Ureter (tissue), 1 donor: ENCODE data around the gene BAMBI. TPM values are rescaled to one million over a fixed set of nuclear protein-coding genes. Genes with fewer than 3 reads are reported as not detected.
A peak's percentile ranks its signal among the peaks of the same experiment; 100 is the strongest.

ENCODE experiments used
- DNase-seq: peaks from one replicate; pipeline ENCODE4 v3.0.0-alpha.2; 2020; ENCODE audit warnings: low spot score
- total RNA-seq: library from RNA; stranded (reverse); gene quantifications from one replicate; pipeline ENCODE4 v1.2.4, GENCODE V29; 2023
- donor health status: DM: yes; HTN: yes; CAD: no.

The BAMBI gene
- total RNA-seq, 1 donor from 2014 or later: 54.8 TPM

- DNase-seq: no peak
Observed at GRCh38 chr10:28704464-28705161, 27.3 kb downstream of the BAMBI start.

GRCh38 chr10:28705472-28705871 lies 28.2 kb downstream of the BAMBI start:
- DNase-seq: no peak

DNA sequence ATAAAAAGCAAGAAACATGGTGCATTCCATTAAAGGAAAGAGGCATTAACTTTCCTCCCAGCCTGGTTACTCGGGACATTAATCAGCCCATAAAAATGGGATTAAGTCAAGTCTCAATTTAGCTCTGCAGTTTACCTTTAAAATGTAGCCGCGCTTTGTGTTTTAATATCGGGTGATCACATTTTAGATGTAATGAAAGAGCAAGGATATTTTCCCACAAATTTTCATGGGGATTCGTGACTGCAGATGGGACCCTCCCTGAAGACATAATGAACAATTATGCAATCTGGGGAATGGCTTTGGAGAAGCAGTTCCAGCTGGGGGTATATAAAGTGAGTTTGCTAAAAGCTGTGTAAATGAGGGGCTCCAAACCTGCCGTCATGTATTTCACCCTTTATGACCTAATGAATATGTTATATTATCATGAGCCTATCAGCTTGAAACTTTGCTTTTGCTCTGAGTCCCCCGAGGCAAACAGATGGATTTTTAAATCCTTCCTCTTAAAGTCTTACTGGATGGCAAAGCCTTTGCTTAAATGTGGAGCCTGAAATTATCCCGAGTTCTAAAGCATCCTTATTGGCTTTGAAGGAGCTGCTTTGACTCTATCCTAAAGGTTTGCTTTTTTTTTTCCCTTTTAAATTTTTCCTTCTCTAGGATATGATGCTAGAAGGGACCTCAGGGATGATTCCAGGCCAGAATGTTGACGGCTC lies 31.8 kb downstream of the BAMBI start:
- no peak for DNase-seq

GRCh38 chr10:28710202-28710886 lies 33.0 kb downstream of the BAMBI start:
- DNase-seq: no peak

DNA sequence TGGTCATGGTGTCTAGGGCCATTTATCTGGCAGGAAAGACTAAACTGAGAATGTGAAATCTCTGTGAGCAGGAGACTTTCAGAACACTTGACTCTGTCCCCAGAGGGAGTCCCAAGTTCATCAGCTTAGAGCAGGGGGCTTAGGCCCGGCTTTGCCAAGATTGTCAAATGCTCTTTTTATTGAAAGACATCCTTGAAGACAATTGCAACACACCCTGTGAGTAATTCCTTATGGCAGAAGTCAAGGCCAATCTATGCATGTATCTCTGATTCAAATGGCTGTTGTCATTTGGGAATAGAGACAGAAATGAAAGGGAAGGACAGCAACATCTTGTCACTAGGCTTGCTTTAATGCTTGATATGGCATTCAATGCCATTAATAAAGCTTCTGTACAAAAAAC lies 33.7 kb downstream of the BAMBI start:
- no peak for DNase-seq

DNA sequence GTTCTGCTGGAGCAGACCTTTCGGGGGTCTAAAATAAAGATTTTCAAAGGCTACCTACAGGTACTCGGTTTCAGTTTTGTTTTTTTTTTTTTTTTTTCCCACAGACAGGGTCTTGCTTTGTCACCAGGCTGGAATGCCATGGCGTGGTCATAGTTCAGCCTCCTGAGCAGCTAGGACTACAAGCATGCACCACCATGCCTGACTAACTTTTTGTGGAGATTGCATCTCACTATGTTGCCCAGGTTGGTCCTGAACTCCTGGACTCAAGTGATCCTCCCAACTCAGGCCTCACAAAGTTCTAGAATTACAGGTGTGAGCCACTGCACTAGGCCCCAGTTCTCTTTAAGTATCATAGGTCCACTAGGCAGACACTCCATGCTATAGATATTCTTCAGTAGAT lies 34.5 kb downstream of the BAMBI start:
- DNase-seq: no peak

GRCh38 chr10:28713626-28714352 lies 36.5 kb downstream of the BAMBI start:
- peak; percentile 45 for DNase-seq

GRCh38 chr10:28714401-28715053 lies 37.2 kb downstream of the BAMBI start:
- no peak for DNase-seq

- DNase-seq: no peak
Observed at GRCh38 chr10:28715246-28715645, 37.9 kb downstream of the BAMBI start.

GRCh38 chr10:28715757-28716156 lies 38.4 kb downstream of the BAMBI start:
- no peak for DNase-seq

- no peak for DNase-seq
Observed at GRCh38 chr10:28716748-28717147, 39.4 kb downstream of the BAMBI start.

- no peak for DNase-seq
Observed at GRCh38 chr10:28717656-28718201, 40.4 kb downstream of the BAMBI start.

GRCh38 chr10:28719789-28720436 lies 42.6 kb downstream of the BAMBI start:
- no peak for DNase-seq

- DNase-seq: no peak
Observed at GRCh38 chr10:28721318-28721951, 44.1 kb downstream of the BAMBI start.

DNA sequence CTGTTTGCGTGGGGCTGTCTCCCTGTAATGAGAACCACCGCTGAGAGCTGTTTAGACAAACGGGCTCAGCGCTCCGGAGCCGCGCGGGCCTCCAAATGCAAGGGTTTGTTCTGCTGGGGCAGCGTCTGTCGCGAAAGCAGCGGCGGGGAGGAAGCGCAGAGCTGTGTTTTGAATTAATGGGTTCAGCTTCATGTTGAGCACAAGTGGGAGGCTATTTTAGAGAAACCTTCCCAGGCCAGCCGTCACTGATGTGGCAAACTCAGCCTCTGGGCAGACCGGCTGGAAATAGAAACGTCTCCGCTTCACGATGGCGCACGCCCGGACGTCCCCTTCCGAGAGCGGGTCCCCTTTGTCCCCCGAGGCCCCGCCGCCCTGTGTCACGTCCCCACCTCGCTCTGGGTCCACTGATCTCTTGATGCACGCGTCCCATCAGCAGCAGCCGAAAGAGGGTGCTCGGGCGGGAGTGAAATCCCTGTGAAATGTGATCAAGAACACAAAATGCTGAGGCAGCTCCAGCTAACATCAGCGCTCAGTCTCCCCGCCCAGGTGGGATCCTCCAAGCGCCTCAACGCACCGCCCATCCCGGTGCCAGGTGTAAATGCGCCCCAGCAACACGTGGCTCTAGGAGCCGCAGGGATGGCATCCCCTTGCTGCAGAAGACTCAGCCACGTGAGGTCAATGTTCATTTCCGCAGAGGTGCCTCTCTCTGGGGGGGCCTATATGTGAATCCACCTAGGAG lies 44.9 kb downstream of the BAMBI start:
- DNase-seq: peak; percentile 54

DNA sequence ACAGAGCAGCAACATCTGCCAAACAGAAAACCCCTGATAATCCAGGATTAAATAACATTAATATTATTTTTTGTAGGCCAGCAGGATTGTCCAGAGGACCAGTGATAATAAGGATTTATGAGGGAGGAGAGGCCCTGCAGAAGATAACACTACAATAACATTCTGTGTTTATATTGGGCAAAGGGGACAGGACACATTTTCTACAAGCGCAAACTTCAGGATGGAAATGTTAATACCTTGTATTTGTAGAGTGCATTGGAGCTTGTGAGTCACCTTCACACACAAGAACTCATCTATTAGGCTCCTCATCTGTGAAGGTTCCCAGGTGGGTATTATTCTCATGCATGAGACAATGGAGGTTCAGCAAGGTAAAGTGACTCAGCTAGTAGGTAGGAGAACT lies 51.0 kb downstream of the BAMBI start:
- DNase-seq: no peak

- no peak for DNase-seq
Observed at GRCh38 chr10:28730031-28730778, 52.9 kb downstream of the BAMBI start.

DNA sequence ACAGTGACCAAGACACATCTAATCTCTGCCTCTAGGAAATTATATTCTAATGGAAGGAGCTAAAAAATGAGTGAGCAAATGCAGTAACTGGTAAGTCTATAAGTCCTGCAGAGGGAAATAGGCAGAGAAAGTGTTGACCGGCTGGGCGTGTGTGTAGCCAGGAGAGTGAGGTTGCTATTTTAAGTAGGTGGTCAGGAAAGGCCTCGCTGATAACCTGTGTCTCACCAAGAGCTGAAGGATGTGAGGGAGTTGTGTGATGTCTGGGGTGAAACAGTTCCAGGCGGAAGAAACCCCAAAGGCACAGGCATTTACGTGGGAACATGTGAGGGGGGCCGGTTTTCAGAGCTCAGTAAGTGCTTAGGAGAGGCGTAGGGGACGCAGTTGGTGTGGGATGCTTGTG lies 54.8 kb downstream of the BAMBI start:
- DNase-seq: no peak
